ENCODE measurements around the gene ZFP62.
A peak's percentile ranks its signal among the peaks of the same experiment; 100 is the strongest.
"Not testable (repeated sequence)": the region's sequence is repeated elsewhere in the genome, so short reads cannot be mapped to it uniquely, and the experiment has no call there.

The ZFP62 gene

GRCh38 chr5:180860887-180861822 is at the start of gene ZFP62:
TSS of gene ZFP62 (minus strand) at chr5:180861276. CDS start at chr5:180861219, 57 bp downstream.
- DNase-seq: peak; percentile 96

GRCh38 chr5:180910735-180911134 is 49.7 kb upstream of the ZFP62 start:
- no peak for DNase-seq

- no peak for DNase-seq
These were observed 49.1 kb upstream of the ZFP62 start for GRCh38 chr5:180910182-180910581.

- no peak for DNase-seq
These were observed 48.7 kb upstream of the ZFP62 start for GRCh38 chr5:180909782-180910181.

GRCh38 chr5:180908998-180909731 is 48.1 kb upstream of the ZFP62 start:
- no peak for DNase-seq

GRCh38 chr5:180908400-180908799 is 47.3 kb upstream of the ZFP62 start:
- DNase-seq: no peak

GRCh38 chr5:180901319-180902009 is 40.4 kb upstream of the ZFP62 start:
- DNase-seq: no peak

- no peak for DNase-seq
These were observed 39.1 kb upstream of the ZFP62 start for GRCh38 chr5:180900178-180900577.

- DNase-seq: no peak
These were observed 37.7 kb upstream of the ZFP62 start, which contains the start of gene BTNL8 for GRCh38 chr5:180898621-180899246. TSS of gene BTNL8 (plus strand) at chr5:180899159. CDS start at chr5:180899311, 152 bp downstream.

- not testable (repeated sequence) for DNase-seq
These were observed 34.3 kb upstream of the ZFP62 start for GRCh38 chr5:180895330-180895729.

- no peak for DNase-seq
These were observed 28.3 kb upstream of the ZFP62 start for GRCh38 chr5:180889381-180889780.

GRCh38 chr5:180885845-180886529 is 24.9 kb upstream of the ZFP62 start:
- DNase-seq: not testable (repeated sequence)

GRCh38 chr5:180875860-180876426 is 14.9 kb upstream of the ZFP62 start:
- DNase-seq: no peak

GRCh38 chr5:180874804-180875582 is 13.9 kb upstream of the ZFP62 start:
- DNase-seq: no peak

GRCh38 chr5:180873615-180874520 is 12.8 kb upstream of the ZFP62 start:
- DNase-seq: no peak

GRCh38 chr5:180872419-180872818 is 11.3 kb upstream of the ZFP62 start:
- DNase-seq: no peak

GRCh38 chr5:180870276-180871068 is 9.4 kb upstream of the ZFP62 start:
- DNase-seq: no peak

GRCh38 chr5:180869587-180869986 is 8.5 kb upstream of the ZFP62 start:
- DNase-seq: no peak

- DNase-seq: peak; percentile 78
These were observed 7.9 kb upstream of the ZFP62 start for GRCh38 chr5:180868960-180869359.

Measured in right hindlimb (tissue), 1 donor.